Naive thymus-derived CD4-positive, alpha-beta T cell (primary cell): ENCODE measurements around the gene GGTA1. TPM values are rescaled to one million over a fixed set of nuclear protein-coding genes. Genes with fewer than 3 reads are reported as not detected.

ENCODE experiments used
- ATAC-seq: fragments of 150-1000 bp; cut with Tn5 transposase; 2 replicates; pipeline ENCODE4 v1.10.0; 2021; ENCODE audit warnings: mild to moderate bottlenecking, moderate library complexity
- CTCF ChIA-PET: fragments of 350-600 bp; sonication (Branson Sonifier 250); formaldehyde crosslinking; loops from one replicate; lab custom pipeline; 2021; ENCODE audit warnings: antibody characterized with exemption; lab: Charles Lee
- POLR2A ChIA-PET: fragments of 350-600 bp; sonication (Branson Sonifier 250); formaldehyde crosslinking; loops from one replicate; lab custom pipeline; 2021; ENCODE audit warnings: antibody characterized with exemption, inconsistent platforms; lab: Charles Lee
- DNase-seq, 9 donors: peaks; one replicate each; pipeline versions ENCODE4 v3.0.0 to v3.0.0-alpha.2; 2020 to 2022; ENCODE audit warnings: mixed read lengths in 1 of 9
- H3K27ac ChIP-seq: one replicate; pipeline ENCODE4 v1.7.0; 2013; ENCODE audit warnings: mild to moderate bottlenecking, low read depth, low read length, moderate library complexity
- H3K27me3 ChIP-seq, 2 donors: one replicate each; pipeline ENCODE4 v1.7.0; 2013; ENCODE audit warnings: low read length in 2 of 2, mild to moderate bottlenecking in 2 of 2, moderate library complexity in 2 of 2; ENCODE audit not compliant: control insufficient read depth in 2 of 2, insufficient read depth in 2 of 2
- H3K36me3 ChIP-seq, 3 experiments: 1 replicate in 2 of 3; 2 replicates in 1 of 3; pipeline ENCODE4 v1.7.0; 2013; ENCODE audit warnings: low read length in 3 of 3, mild to moderate bottlenecking in 3 of 3, moderate library complexity in 1 of 3; ENCODE audit not compliant: insufficient read depth in 3 of 3, control insufficient read depth in 2 of 3
- H3K4me1 ChIP-seq, 2 donors: one replicate each; pipeline ENCODE4 v1.7.0; 2013; ENCODE audit warnings: low read length in 2 of 2, mild to moderate bottlenecking in 2 of 2, moderate library complexity in 1 of 2; ENCODE audit not compliant: control insufficient read depth in 2 of 2, insufficient read depth in 2 of 2
- H3K4me3 ChIP-seq: 2 replicates; pipeline ENCODE4 v1.7.0; 2013; ENCODE audit warnings: mild to moderate bottlenecking, low read length
- H3K9me3 ChIP-seq, 3 experiments: 1 replicate in 2 of 3; 2 replicates in 1 of 3; pipeline ENCODE4 v1.7.0; 2013; ENCODE audit warnings: low read length in 3 of 3; ENCODE audit not compliant: control insufficient read depth in 2 of 3
- H3K27ac Mint-ChIP-seq, 9 donors: one replicate each; pipeline ENCODE4 v1.8.0; 2020 to 2022; ENCODE audit warnings: mixed read lengths in 9 of 9, mild to moderate bottlenecking in 8 of 9, moderate library complexity in 5 of 9, inconsistent platforms in 2 of 9
- H3K27me3 Mint-ChIP-seq, 5 donors: one replicate each; pipeline ENCODE4 v1.8.0; 2021 to 2022; ENCODE audit warnings: mixed read lengths in 5 of 5, mild to moderate bottlenecking in 1 of 5
- H3K36me3 Mint-ChIP-seq, 5 donors: one replicate each; pipeline ENCODE4 v1.8.0; 2020 to 2022; ENCODE audit warnings: mixed read lengths in 5 of 5, mild to moderate bottlenecking in 3 of 5, inconsistent platforms in 1 of 5
- H3K4me1 Mint-ChIP-seq, 7 donors: one replicate each; pipeline ENCODE4 v1.8.0; 2020 to 2022; ENCODE audit warnings: mixed read lengths in 7 of 7, mild to moderate bottlenecking in 3 of 7, inconsistent platforms in 1 of 7
- H3K4me3 Mint-ChIP-seq, 10 donors: one replicate each; pipeline ENCODE4 v1.8.0; 2020 to 2022; ENCODE audit warnings: mild to moderate bottlenecking in 10 of 10, mixed read lengths in 10 of 10, moderate library complexity in 6 of 10, inconsistent platforms in 2 of 10
- H3K9me3 Mint-ChIP-seq, 11 donors: one replicate each; pipeline ENCODE4 v1.8.0; 2020 to 2022; ENCODE audit warnings: mixed read lengths in 11 of 11, mild to moderate bottlenecking in 4 of 11, inconsistent platforms in 1 of 11, moderate library complexity in 1 of 11
- intact Hi-C, 2 donors: fragments of 100-400 bp; cut with micrococcal nuclease; formaldehyde crosslinking; loops; one replicate each; pipeline ENCODE4 v1.15.1; 2023
- polyA plus RNA-seq, 2 donors: library from polyadenylated mRNA; unstranded; fragments of 300-500 nt; fragmentation: Illumina TruSeq; gene quantifications; one replicate each; pipeline ENCODE4 v1.2.3, GENCODE V29; 2021
- total RNA-seq, 6 experiments: library from RNA in 5 of 6; stranded (reverse) in 5 of 6; gene quantifications; 1 replicate in 5 of 6; 2 replicates in 1 of 6; pipeline ENCODE4 v1.2.3 and lab custom pipeline; 2021 to 2026

GGTA1 gene
- total and polyA plus RNA-seq, 7 experiments from 2014 or later, result 1.2 TPM; not detected in 6

GRCh38 chr9:121405899-121406298, 93.7 kb downstream of the GGTA1 start:
- no peaks in the 10 kb centered on the region for H3K4me1 Mint-ChIP-seq
- Histone ChIP-seq H3K27me3 (no peaks in the 10 kb centered on the region), H3K36me3 (no peaks in the 10 kb centered on the region), H3K9me3 (peaks cover 0 to 4% (median 0%) of the 10 kb centered on the region in 3 experiments), H3K27ac (no peak overlapping the region), H3K4me3 (no peak overlapping the region), H3K4me1 (no peaks in the 10 kb centered on the region)
- POLR2A ChIA-PET, result no interaction called here
- H3K4me3 Mint-ChIP-seq, result no peak overlapping the region
- peaks cover 0 to 7% (median 4%) of the 10 kb centered on the region in 11 donors for H3K9me3 Mint-ChIP-seq
- DNase-seq (no peak), ATAC-seq (no peak)
- H3K36me3 Mint-ChIP-seq, result peaks cover 0 to 4% (median 1%) of the 10 kb centered on the region in 5 donors
- peaks cover 0 to 37% (median 0%) of the 10 kb centered on the region in 5 donors for H3K27me3 Mint-ChIP-seq
- CTCF ChIA-PET, result no interaction called here
- intact Hi-C loops, result no loop called here
- no peak overlapping the region for H3K27ac Mint-ChIP-seq

Other genes with a start within 250 kb of the GGTA1 start
- 10 to 100 TPM in 1 of 5 experiments, 1 to 10 TPM in 4; 4.2 to 34.6 (median 7.8) TPM for gene GSN, start 231.7 kb downstream of the GGTA1 start, total RNA-seq
- 1 to 10 TPM; 2.9 to 3.9 TPM for gene GSN, start 231.7 kb downstream of the GGTA1 start, polyA plus RNA-seq
- gene STOM, start 129.6 kb downstream of the GGTA1 start, total RNA-seq, result 10 to 100 TPM in 4 of 5 experiments, 1 to 10 TPM in 1; 8.8 to 59.8 (median 16.1) TPM
- gene STOM, start 129.6 kb downstream of the GGTA1 start, polyA plus RNA-seq, result 10 to 100 TPM; 13.0 to 13.3 TPM
- gene DAB2IP, start 151.8 kb upstream of the GGTA1 start, total RNA-seq, result under 1 TPM in 1 of 5 experiments, not detected in 4; 0.15 TPM
- not detected for gene DAB2IP, start 151.8 kb upstream of the GGTA1 start, polyA plus RNA-seq